Measurements from ENCODE around the gene FKBP4. TPM values are rescaled to one million over a fixed set of nuclear protein-coding genes. Genes with fewer than 3 reads are reported as not detected.

FKBP4 gene
- total and polyA plus RNA-seq, 2 donors (not counting 3 experiments of a cell fraction or from before 2014, with no cell fraction given) = 31.0 to 85.6 TPM

DNA sequence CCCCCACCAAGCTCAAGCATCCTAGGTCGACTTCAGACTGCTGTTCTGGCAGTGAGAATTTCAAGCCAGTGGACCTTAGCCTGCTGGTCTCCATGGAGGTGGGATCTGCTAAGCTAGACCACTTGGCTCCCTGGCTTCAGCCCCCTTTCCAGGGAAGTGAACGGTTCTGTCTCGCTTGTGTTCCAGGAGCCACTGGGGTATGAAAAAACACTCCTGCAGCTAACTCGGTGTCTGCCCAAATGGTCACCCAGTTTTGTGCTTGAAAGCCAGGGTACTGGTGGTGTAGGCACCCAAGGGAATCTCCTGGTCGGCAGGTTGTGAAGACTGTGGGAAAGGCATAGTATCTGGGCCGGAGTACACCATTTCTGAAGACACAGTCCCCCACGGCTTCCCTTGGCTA is 44.6 kb upstream of the FKBP4 start:
- Histone ChIP-seq H3K36me3 (ENCODE audit: control insufficient read depth in 2 of 2, extremely low read depth in 1 of 2, insufficient read depth in 2 of 2, low read length in 2 of 2) (no peaks in the 10 kb centered on the region), H3K4me2 (ENCODE audit: insufficient read depth, low read length) (no peak overlapping the region), H3K79me2 (ENCODE audit: control insufficient read depth, insufficient read depth, low read length) (no peaks in the 10 kb centered on the region), H3K9me3 (replicated peaks; ENCODE audit: control insufficient read depth, insufficient read depth, low read length) (no peaks in the 10 kb centered on the region), H2AFZ (ENCODE audit: low read depth, low read length) (no peak overlapping the region), H3K4me3 (replicated peaks in 1 of 3; ENCODE audit: insufficient read depth in 1 of 3, low read depth in 1 of 3, low read length in 3 of 3) (no peak overlapping the region), H3K4me1 (ENCODE audit: control insufficient read depth, extremely low read depth, insufficient read depth, low read length) (no peaks in the 10 kb centered on the region), H4K20me1 (replicated peaks; ENCODE audit: control insufficient read depth, extremely low read depth, insufficient read depth, low read length) (no peaks in the 10 kb centered on the region), H3K9ac (replicated peaks; ENCODE audit: extremely low read depth, insufficient read depth, low read length) (no peak overlapping the region), H3K9me1 (replicated peaks; ENCODE audit: control insufficient read depth, extremely low read depth, insufficient read depth, low read length) (no peaks in the 10 kb centered on the region), H3K27me3 (ENCODE audit: control insufficient read depth in 2 of 2, insufficient read depth in 2 of 2, low read length in 2 of 2) (peaks cover 0 to 5% of the 10 kb centered on the region in 2 experiments), H3K27ac (ENCODE audit: insufficient read depth, low read depth, low read length) (no peak overlapping the region)
- no TSS peak for BruUV-seq (replicated peaks)
- dilution Hi-C loops (cut with MboI; ENCODE audit: extremely low pct_ligation_motif_present, low sequenced_read_pairs) (no loop called here), intact Hi-C loops (cut with micrococcal nuclease) (no loop called here)
- ChIA-PET POLR2A (no interaction called here), CTCF (interaction anchor here (1.7 kb wide), 1 partner anchor 34 kb away, joined by 5 read pairs; no protein-coding TSS in a partner anchor)
- TF ChIP-seq CTCF (IDR thresholded peaks at IDR 0.05; ENCODE audit: extremely low read depth in 1 of 2, insufficient read depth in 1 of 2, low read depth in 1 of 2, low read length in 2 of 2) (no peak), JUN (IDR thresholded peaks at IDR 0.05; ENCODE audit: borderline replicate concordance, insufficient read depth, insufficient read length, low read depth) (no peak), MYC (IDR thresholded peaks at IDR 0.05; ENCODE audit: low read depth, low read length) (no peak), EZH2 (IDR thresholded peaks at IDR 0.05; ENCODE audit: borderline replicate concordance, low read depth, low read length, severe bottlenecking) (no peak), POLR2A (IDR thresholded peaks at IDR 0.05; ENCODE audit: low read depth, low read length) (no peak), POLR2AphosphoS5 (IDR thresholded peaks at IDR 0.05; ENCODE audit: insufficient read depth, low read depth, low read length) (no peak), GATA2 (IDR thresholded peaks at IDR 0.05; ENCODE audit: insufficient read depth, insufficient read length, low read depth, low read length) (no peak), FOS (IDR thresholded peaks at IDR 0.05; ENCODE audit: borderline replicate concordance, insufficient read depth, low read length) (no peak)
- TF ChIP-seq, protein P1, sequence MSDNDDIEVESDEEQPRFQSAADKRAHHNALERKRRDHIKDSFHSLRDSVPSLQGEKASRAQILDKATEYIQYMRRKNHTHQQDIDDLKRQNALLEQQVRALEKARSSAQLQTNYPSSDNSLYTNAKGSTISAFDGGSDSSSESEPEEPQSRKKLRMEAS (IDR thresholded peaks at IDR 0.05; ENCODE audit: insufficient read depth, insufficient read length) = no peak
- FAIRE-seq = no peak
- no peak for DNase-seq (ENCODE audit: low read depth, low spot score)
